Activated CD4-positive, alpha-beta T cell treated with anti-CD3 and anti-CD28 coated beads, Interleukin-2, Interleukin-6, amounts not matched to agents 100 ng/mL and 50 ng/mL, durations not matched to agents 16 hours and 8 hours (primary cell): ENCODE measurements around the gene ANKRD9.

Source experiments
- DNase-seq: peaks from one replicate; pipeline ENCODE4 v3.0.0-alpha.2; 2020

Gene ANKRD9

DNA sequence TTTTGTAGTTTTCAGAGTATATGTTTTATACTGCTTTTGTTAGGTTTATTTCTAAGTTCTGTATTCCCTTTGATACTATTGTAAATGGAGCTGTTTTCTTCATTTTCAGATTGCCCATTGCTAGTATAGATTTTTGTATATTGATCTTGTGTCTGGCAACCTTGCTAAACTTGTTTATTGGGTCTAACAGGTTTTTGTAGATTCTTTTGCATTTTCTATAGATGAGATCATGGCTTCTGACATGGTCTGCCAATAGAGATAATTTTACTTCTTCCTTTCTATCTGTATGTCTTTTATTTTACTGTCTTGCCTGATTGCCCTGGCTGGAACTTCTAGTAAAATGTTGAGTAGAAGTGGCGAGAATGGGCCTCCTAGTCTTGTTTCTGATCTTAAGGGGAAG lies 40.3 kb downstream of the ANKRD9 start:
- DNase-seq, result no peak

GRCh38 chr14:102464846-102465341 lies 44.7 kb downstream of the ANKRD9 start:
- DNase-seq, result no peak

DNA sequence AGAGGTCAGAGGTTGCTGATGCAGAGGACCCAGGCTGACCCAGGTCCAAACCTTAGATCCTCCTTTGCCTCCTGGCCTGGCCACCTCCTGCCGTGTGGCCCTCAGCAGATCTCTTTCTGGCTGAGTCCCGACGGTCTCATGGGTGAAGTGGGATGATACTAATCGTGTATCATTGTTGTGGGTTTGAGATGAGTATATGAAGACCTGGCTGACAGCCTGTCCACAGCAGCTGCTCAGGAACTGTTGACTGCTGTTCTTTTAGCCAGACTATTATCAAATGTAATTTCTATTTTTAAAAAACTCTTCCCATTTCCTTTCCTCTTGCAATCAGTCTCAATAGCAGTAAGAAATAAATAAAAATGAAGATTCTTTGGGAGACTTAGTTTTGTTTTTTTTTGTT lies 45.6 kb downstream of the ANKRD9 start:
- DNase-seq, result no peak

DNA sequence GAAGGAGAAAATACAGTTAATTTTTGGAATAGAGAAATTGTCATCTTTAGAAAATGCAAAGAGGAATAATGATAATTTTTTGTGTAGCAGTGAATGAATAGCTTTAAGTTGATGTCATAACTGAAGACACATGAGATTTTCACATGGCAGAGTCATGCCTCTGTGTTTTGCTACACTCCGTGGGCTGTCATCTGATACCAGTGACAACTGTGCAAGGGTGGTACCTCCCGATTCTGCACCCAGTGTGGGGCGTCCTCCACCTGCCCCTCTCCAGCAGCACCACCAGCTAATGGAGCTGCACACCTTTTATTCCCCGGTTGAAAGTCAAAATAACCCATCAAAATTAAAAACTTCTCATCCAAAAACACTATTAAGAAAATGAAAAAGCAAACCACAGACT lies 47.2 kb downstream of the ANKRD9 start:
- no peak for DNase-seq

- DNase-seq, result no peak
Measured at GRCh38 chr14:102461490-102462338, 47.9 kb downstream of the ANKRD9 start.

- DNase-seq, result no peak
Measured at GRCh38 chr14:102457509-102457908, 52.1 kb downstream of the ANKRD9 start.

DNA sequence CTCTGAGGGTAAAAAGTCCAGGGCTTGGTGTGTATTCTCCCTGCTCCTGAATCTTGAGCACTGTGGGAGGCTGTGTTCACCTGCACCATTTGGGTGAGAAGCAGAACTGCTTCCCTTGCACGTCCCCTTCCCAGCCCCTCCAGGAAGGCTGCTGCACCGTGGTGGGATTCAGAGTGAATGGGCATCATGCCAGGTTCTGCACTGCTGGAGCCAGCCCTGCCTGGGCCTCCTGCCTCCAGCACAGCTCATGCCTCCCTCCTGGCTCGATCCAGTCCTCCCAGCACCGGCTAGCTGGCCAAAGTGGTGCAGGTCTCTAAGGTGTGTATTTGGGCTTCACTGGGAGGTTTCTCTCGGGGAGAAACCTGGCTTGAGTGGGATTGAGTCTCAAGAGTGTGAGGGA lies 54.9 kb downstream of the ANKRD9 start:
- no peak for DNase-seq

DNA sequence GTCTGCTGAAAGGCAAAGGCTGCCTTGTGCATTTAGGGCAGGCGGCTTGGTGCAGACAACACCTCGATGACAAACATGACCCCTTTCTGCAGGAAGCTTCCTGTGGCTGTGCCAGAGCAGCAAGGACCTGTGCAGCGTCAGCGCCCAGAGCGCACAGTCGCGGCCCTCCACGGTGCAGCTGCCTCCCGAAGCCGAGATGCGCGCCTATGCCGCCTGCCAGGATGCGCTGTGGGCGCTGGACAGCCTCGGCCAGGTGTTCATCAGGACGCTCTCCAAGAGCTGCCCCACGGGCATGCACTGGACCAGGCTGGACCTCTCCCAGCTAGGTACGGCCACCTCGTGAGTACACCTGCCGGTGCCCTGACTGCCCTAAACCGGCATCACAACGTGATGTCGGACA lies 57.3 kb downstream of the ANKRD9 start:
- no peak for DNase-seq
